Measurements from ENCODE around the gene PDS5B. TPM values are rescaled to one million over a fixed set of nuclear protein-coding genes. Genes with fewer than 3 reads are reported as not detected.

Gene PDS5B
- total RNA-seq, 4 donors from 2014 or later: 48.8 to 77.1 (median 52.7) TPM

DNA sequence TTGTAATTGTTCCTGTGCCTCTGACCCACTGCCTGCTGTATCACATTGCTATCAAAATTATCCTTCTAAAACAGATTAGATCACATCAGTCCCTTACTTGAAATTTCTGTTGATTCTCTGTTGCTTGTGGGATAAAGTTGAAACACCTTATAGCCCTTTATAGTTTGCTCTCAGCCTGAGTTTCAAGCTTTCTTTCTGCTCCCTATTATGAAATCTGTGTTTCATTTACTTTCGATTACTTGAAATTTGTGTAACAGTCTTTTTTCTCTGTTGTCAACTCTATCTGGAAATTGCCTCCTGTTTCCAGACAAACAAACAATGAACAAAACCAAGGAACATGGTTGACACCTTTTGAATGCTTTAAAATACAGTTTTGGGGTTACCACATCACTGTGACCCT is 167.9 kb downstream of the PDS5B start:
- Histone ChIP-seq H3K9me3 (no peaks in the 10 kb centered on the region), H3K27ac (no peak overlapping the region), H3K36me3 (peaks cover 0 to 37% (median 0%) of the 10 kb centered on the region in 3 donors), H3K27me3 (no peaks in the 10 kb centered on the region), H3K4me3 (no peak overlapping the region), H3K4me1 (no peaks in the 10 kb centered on the region)
- DNase-seq (ENCODE audit: low spot score in 2 of 2): no peak
- WGBS, 2 donors: 94 to 98% methylated on average over 1 of the region's 1 CpG
- TF ChIP-seq POLR2A (IDR thresholded peaks at IDR 0.05): no peak
- TF ChIP-seq, protein P1, sequence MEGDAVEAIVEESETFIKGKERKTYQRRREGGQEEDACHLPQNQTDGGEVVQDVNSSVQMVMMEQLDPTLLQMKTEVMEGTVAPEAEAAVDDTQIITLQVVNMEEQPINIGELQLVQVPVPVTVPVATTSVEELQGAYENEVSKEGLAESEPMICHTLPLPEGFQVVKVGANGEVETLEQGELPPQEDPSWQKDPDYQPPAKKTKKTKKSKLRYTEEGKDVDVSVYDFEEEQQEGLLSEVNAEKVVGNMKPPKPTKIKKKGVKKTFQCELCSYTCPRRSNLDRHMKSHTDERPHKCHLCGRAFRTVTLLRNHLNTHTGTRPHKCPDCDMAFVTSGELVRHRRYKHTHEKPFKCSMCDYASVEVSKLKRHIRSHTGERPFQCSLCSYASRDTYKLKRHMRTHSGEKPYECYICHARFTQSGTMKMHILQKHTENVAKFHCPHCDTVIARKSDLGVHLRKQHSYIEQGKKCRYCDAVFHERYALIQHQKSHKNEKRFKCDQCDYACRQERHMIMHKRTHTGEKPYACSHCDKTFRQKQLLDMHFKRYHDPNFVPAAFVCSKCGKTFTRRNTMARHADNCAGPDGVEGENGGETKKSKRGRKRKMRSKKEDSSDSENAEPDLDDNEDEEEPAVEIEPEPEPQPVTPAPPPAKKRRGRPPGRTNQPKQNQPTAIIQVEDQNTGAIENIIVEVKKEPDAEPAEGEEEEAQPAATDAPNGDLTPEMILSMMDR (IDR thresholded peaks at IDR 0.05): no peak
- TF ChIP-seq EP300 (IDR thresholded peaks at IDR 0.05): no peak

DNA sequence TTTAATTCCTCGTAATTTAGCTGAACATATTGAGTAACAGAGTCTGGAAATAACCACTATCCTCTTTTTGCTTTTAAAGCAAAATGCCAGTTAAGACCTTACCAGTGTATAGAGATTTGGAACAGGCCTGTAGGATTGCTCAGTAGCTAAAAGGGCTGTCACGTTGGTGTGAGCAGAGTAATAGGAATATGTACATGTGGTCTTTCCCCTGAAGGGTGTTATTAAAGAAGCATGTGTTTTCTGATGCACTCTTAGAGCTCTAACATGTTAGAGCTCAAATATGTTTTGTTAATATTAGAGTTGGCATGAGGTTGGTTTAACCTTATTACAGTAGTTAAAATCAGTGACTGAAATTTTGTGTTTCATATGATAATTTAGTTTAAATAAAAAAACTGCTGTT is 172.9 kb downstream of the PDS5B start:
- H3K9me3 ChIP-seq: peaks cover 0 to 4% (median 0%) of the 10 kb centered on the region in 4 donors
- H3K4me1 ChIP-seq: no peaks in the 10 kb centered on the region
- TF ChIP-seq EP300 (IDR thresholded peaks at IDR 0.05): no peak
- no peak for TF ChIP-seq POLR2A (IDR thresholded peaks at IDR 0.05)
- TF ChIP-seq, protein P1 (IDR thresholded peaks at IDR 0.05): no peak
- no peak overlapping the region for H3K4me3 ChIP-seq
- H3K27me3 ChIP-seq: no peaks in the 10 kb centered on the region
- 88 to 89% methylated on average over 2 of the region's 2 CpGs for WGBS, 2 donors
- H3K27ac ChIP-seq: no peak overlapping the region
- H3K36me3 ChIP-seq: peaks cover 0 to 41% (median 5%) of the 10 kb centered on the region in 3 donors
- DNase-seq (ENCODE audit: low spot score in 2 of 2): no peak

DNA sequence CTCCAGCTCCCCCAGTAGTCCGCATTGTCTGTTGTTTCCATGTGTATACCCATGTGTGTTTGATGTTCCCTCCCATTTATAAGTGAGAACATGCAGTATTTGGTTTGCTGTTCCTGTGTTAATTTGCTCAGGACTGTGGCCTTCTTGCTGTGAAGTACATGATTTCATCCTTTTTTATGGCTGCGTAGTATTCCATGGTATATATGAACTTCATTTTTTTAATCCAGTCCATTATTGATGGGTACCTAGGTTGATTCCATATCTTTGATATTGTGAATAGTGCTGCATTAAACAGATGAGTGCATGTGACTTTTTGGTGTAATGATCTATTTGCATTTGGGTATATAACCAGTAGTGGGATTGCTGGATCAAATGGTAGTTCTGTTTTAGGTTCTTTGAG is 175.2 kb downstream of the PDS5B start:
- TF ChIP-seq POLR2A (IDR thresholded peaks at IDR 0.05) (no peak), EP300 (IDR thresholded peaks at IDR 0.05) (no peak)
- TF ChIP-seq, protein P1 (IDR thresholded peaks at IDR 0.05): no peak
- Histone ChIP-seq H3K9me3 (peaks cover 0 to 4% (median 0%) of the 10 kb centered on the region in 4 donors), H3K4me3 (no peak overlapping the region), H3K27me3 (no peaks in the 10 kb centered on the region), H3K36me3 (peaks cover 0 to 36% (median 5%) of the 10 kb centered on the region in 3 donors), H3K27ac (no peak overlapping the region), H3K4me1 (no peaks in the 10 kb centered on the region)
- 95 to 97% methylated on average over 2 of the region's 2 CpGs for WGBS, 2 donors
- DNase-seq (ENCODE audit: low spot score in 2 of 2): no peak

DNA sequence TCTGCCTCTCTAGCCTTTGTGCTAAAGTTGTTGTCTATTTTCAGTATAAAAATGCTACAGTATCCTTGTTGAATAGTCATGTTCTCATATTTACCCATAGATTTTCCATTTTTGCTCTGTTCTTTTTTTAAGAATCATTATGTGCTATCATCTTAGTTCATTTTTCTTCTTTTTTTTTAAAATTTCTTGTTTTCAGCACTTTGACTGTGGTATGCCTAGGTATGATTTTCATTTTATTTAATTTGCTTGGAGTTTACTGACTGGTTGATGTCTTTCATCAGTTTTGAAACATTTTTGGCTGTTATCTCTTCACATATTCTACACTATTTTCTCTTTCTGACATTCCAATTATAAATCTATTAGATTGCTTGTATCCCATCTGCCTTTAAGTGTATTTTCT is 192.9 kb downstream of the PDS5B start:
- no peak for DNase-seq (ENCODE audit: low spot score in 2 of 2)
- H3K27me3 ChIP-seq: no peaks in the 10 kb centered on the region
- H3K4me1 ChIP-seq: no peaks in the 10 kb centered on the region
- peaks cover 0 to 5% (median 0%) of the 10 kb centered on the region in 4 donors for H3K9me3 ChIP-seq
- no peak overlapping the region for H3K27ac ChIP-seq
- H3K4me3 ChIP-seq: no peak overlapping the region
- TF ChIP-seq EP300 (IDR thresholded peaks at IDR 0.05): no peak
- TF ChIP-seq, protein P1 (IDR thresholded peaks at IDR 0.05): no peak
- no peak for TF ChIP-seq POLR2A (IDR thresholded peaks at IDR 0.05)
- peaks cover 0 to 40% (median 5%) of the 10 kb centered on the region in 3 donors for H3K36me3 ChIP-seq

GRCh38 chr13:32781906-32782305 is 195.7 kb downstream of the PDS5B start:
- Histone ChIP-seq H3K4me3 (no peak overlapping the region), H3K27ac (no peak overlapping the region), H3K4me1 (no peaks in the 10 kb centered on the region), H3K9me3 (peaks cover 0 to 5% (median 0%) of the 10 kb centered on the region in 4 donors), H3K36me3 (peaks cover 0 to 28% (median 5%) of the 10 kb centered on the region in 3 donors), H3K27me3 (no peaks in the 10 kb centered on the region)
- DNase-seq (ENCODE audit: low spot score in 2 of 2): no peak
- WGBS, 2 donors: 92 to 97% methylated on average over 2 of the region's 2 CpGs
- TF ChIP-seq EP300 (IDR thresholded peaks at IDR 0.05): no peak
- TF ChIP-seq, protein P1 (IDR thresholded peaks at IDR 0.05): no peak

All from tibial nerve (tissue), 4 donors.